H9 (cell line): ENCODE measurements around the gene TMC2. TPM values are rescaled to one million over a fixed set of nuclear protein-coding genes. Genes with fewer than 3 reads are reported as not detected.
"Not testable (repeated sequence)": the region's sequence is repeated elsewhere in the genome, so short reads cannot be mapped to it uniquely, and the experiment has no call there.

Experiments used
- DNase-seq: peaks from one replicate; pipeline ENCODE4 v3.0.0-alpha.2; 2017
- H2AFZ ChIP-seq: one replicate; pipeline ENCODE4 v1.6.1; 2013; ENCODE audit warnings: mild to moderate bottlenecking, low read length, control low read depth, moderate library complexity
- H2AK5ac ChIP-seq: 2 replicates; pipeline ENCODE4 v1.6.1; 2013; ENCODE audit warnings: low read length, control low read depth, mixed read lengths; ENCODE audit not compliant: insufficient read length
- H2BK120ac ChIP-seq: one replicate; pipeline ENCODE4 v1.6.1; 2013; ENCODE audit warnings: low read depth, mild to moderate bottlenecking, low read length, control low read depth, inconsistent platforms; ENCODE audit not compliant: poor library complexity, severe bottlenecking
- H2BK12ac ChIP-seq: 2 replicates; pipeline ENCODE4 v1.6.1; 2013; ENCODE audit warnings: low read length, control low read depth, mixed read lengths, low read depth; ENCODE audit not compliant: insufficient read length
- H2BK15ac ChIP-seq: 2 replicates; pipeline ENCODE4 v1.6.1; 2013; ENCODE audit warnings: low read depth, low read length, control low read depth
- H2BK20ac ChIP-seq: one replicate; pipeline ENCODE4 v1.6.1; 2013; ENCODE audit warnings: low read depth, mild to moderate bottlenecking, low read length, control low read depth, inconsistent platforms; ENCODE audit not compliant: poor library complexity, severe bottlenecking
- H2BK5ac ChIP-seq: 2 replicates; pipeline ENCODE4 v1.6.1; 2013; ENCODE audit warnings: low read length, control low read depth, mixed read lengths; ENCODE audit not compliant: insufficient read length
- H3K14ac ChIP-seq: 2 replicates; pipeline ENCODE4 v1.6.1; 2013; ENCODE audit warnings: low read length, control low read depth; ENCODE audit not compliant: insufficient read depth
- H3K18ac ChIP-seq: 2 replicates; pipeline ENCODE4 v1.6.1; 2013; ENCODE audit warnings: low read depth, mild to moderate bottlenecking, mixed read lengths, low read length, control low read depth; ENCODE audit not compliant: insufficient read length
- H3K23ac ChIP-seq: 2 replicates; pipeline ENCODE4 v1.6.1; 2013; ENCODE audit warnings: low read length, control low read depth, mixed read lengths, low read depth; ENCODE audit not compliant: insufficient read length
- H3K23me2 ChIP-seq: 2 replicates; pipeline ENCODE4 v1.6.1; 2013; ENCODE audit warnings: low read depth, mild to moderate bottlenecking, mixed read lengths, low read length, control low read depth; ENCODE audit not compliant: insufficient read length, poor library complexity, severe bottlenecking
- H3K27ac ChIP-seq: 2 replicates; pipeline ENCODE4 v1.5.1; 2013; ENCODE audit warnings: low read length, control low read depth, mixed read lengths, low read depth; ENCODE audit not compliant: insufficient read length
- H3K27me3 ChIP-seq: 2 replicates; pipeline ENCODE4 v1.6.1; 2013; ENCODE audit warnings: low read length, control low read depth, inconsistent platforms; ENCODE audit not compliant: insufficient read depth
- H3K4ac ChIP-seq: 2 replicates; pipeline ENCODE4 v1.6.1; 2013; ENCODE audit warnings: low read depth, mild to moderate bottlenecking, control low read depth, inconsistent platforms, low read length, moderate library complexity
- H3K4me1 ChIP-seq: 2 replicates; pipeline ENCODE4 v1.6.1; 2013; ENCODE audit warnings: low read length, control low read depth, inconsistent platforms; ENCODE audit not compliant: insufficient read depth
- H3K4me2 ChIP-seq: 2 replicates; pipeline ENCODE4 v1.6.1; 2013; ENCODE audit warnings: low read length, control low read depth, mixed read lengths; ENCODE audit not compliant: insufficient read length, insufficient read depth
- H3K56ac ChIP-seq: 2 replicates; pipeline ENCODE4 v1.6.1; 2013; ENCODE audit warnings: low read depth, mild to moderate bottlenecking, mixed read lengths, low read length, control low read depth; ENCODE audit not compliant: insufficient read length
- H3K79me1 ChIP-seq: 2 replicates; pipeline ENCODE4 v1.6.1; 2013; ENCODE audit warnings: low read depth, mild to moderate bottlenecking, moderate library complexity, low read length, control low read depth, inconsistent platforms; ENCODE audit not compliant: insufficient read depth, poor library complexity, severe bottlenecking
- H3K79me2 ChIP-seq: 2 replicates; pipeline ENCODE4 v1.6.1; 2013; ENCODE audit warnings: low read length, control low read depth, inconsistent platforms; ENCODE audit not compliant: insufficient read depth
- H3K9ac ChIP-seq: 2 replicates; pipeline ENCODE4 v1.6.1; 2013; ENCODE audit warnings: low read length, control low read depth, mixed read lengths; ENCODE audit not compliant: insufficient read length; ENCODE audit errors: extremely low read depth
- H3K9me3 ChIP-seq: one replicate; pipeline ENCODE4 v1.6.1; 2013; ENCODE audit warnings: low read depth, low read length, inconsistent platforms; ENCODE audit not compliant: control insufficient read depth
- H3T11ph ChIP-seq: one replicate; pipeline ENCODE4 v1.6.1; 2013; ENCODE audit warnings: mild to moderate bottlenecking, low read length, control low read depth, inconsistent platforms
- H4K20me1 ChIP-seq: one replicate; pipeline ENCODE4 v1.6.1; 2013; ENCODE audit not compliant: control insufficient read depth, insufficient read length, insufficient read depth
- H4K5ac ChIP-seq: 2 replicates; pipeline ENCODE4 v1.6.1; 2013; ENCODE audit warnings: low read depth, mild to moderate bottlenecking, mixed read lengths, low read length, control low read depth; ENCODE audit not compliant: insufficient read length
- H4K8ac ChIP-seq: replicated peaks from 2 replicates; pipeline ENCODE4 v1.6.1; 2013; ENCODE audit warnings: low read length, control low read depth, mixed read lengths, low read depth; ENCODE audit not compliant: insufficient read length
- H4K91ac ChIP-seq: 2 replicates; pipeline ENCODE4 v1.6.1; 2013; ENCODE audit warnings: low read depth, mild to moderate bottlenecking, moderate library complexity, mixed read lengths, low read length, control low read depth; ENCODE audit not compliant: insufficient read length
- H3K27ac Mint-ChIP-seq, 3 experiments: 2 replicates in 2 of 3; 3 replicates in 1 of 3; pipeline ENCODE4 v1.8.0; 2020 to 2021; ENCODE audit warnings: mixed read lengths in 3 of 3, mild to moderate bottlenecking in 1 of 3, moderate library complexity in 1 of 3
- H3K27me3 Mint-ChIP-seq: 2 replicates; pipeline ENCODE4 v1.8.0; 2021; ENCODE audit warnings: low read depth, mild to moderate bottlenecking, moderate library complexity, mixed read lengths
- H3K36me3 Mint-ChIP-seq, 3 experiments: 2 replicates in 2 of 3; 3 replicates in 1 of 3; pipeline ENCODE4 v1.8.0; 2020 to 2021; ENCODE audit warnings: low read depth in 3 of 3, mixed read lengths in 3 of 3; ENCODE audit not compliant: insufficient read depth in 1 of 3
- H3K4me1 Mint-ChIP-seq, 2 experiments: 2 replicates each; pipeline ENCODE4 v1.8.0; 2020; ENCODE audit warnings: mixed read lengths in 2 of 2
- H3K4me3 Mint-ChIP-seq, 2 experiments: 2 replicates in 1 of 2; 3 replicates in 1 of 2; pipeline ENCODE4 v1.8.0; 2020 to 2021; ENCODE audit warnings: mild to moderate bottlenecking in 2 of 2, mixed read lengths in 2 of 2, moderate library complexity in 1 of 2
- H3K9me3 Mint-ChIP-seq, 2 experiments: 2 replicates in 1 of 2; 3 replicates in 1 of 2; pipeline ENCODE4 v1.8.0; 2020; ENCODE audit warnings: mild to moderate bottlenecking in 2 of 2, mixed read lengths in 2 of 2, moderate library complexity in 1 of 2
- WGBS: extraction: QIAGEN DNeasy Blood & Tissue Kit; methylation state at CpG from one replicate; pipeline ENCODE4 v1.1.7; 2013; ENCODE audit warnings: missing lambda C conversion rate, low lambda C conversion rate, mixed read lengths; ENCODE audit not compliant: insufficient read length; ENCODE audit errors: extremely low coverage; 5-methylcytosine and 5-hydroxymethylcytosine counted together
- total RNA-seq: library from RNA; stranded (reverse); gene quantifications from 2 replicates; pipeline ENCODE4 v1.2.1, GENCODE V29; 2021

TMC2 gene
- total RNA-seq, 1 experiment from 2014 or later: not detected

DNA sequence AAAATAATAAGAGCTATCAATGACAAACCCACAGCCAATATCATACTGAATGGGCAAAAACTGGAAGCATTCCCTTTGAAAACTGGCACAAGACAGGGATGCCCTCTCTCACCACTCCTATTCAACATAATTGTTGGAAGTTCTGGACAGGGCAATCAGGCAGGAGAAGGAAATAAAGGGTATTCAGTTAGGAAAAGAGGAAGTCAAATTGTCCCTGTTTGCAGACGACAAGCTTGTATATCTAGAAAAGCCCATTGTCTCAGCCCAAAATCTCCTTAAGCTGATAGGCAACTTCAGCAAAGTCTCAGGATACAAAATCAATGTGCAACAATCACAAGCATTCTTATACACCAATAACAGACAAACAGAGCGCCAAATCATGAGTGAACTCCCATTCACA lies 31.6 kb upstream of the TMC2 start:
- peaks cover 84% of the 10 kb centered on the region for H3K27me3 Mint-ChIP-seq
- H3K23me2 ChIP-seq: peaks cover 12% of the 10 kb centered on the region
- not testable (repeated sequence) for H4K20me1 ChIP-seq, H4K91ac ChIP-seq, H3K4me1 ChIP-seq, DNase-seq, H4K5ac ChIP-seq, H3K23ac ChIP-seq, H2AK5ac ChIP-seq, H3K27ac ChIP-seq, H3T11ph ChIP-seq, H3K4me2 ChIP-seq, H4K8ac ChIP-seq, H3K4me3 Mint-ChIP-seq, H3K9me3 Mint-ChIP-seq, H3K4ac ChIP-seq, H2BK5ac ChIP-seq, H2BK15ac ChIP-seq, H3K56ac ChIP-seq, H3K18ac ChIP-seq, H2BK120ac ChIP-seq, H3K79me2 ChIP-seq, H3K9ac ChIP-seq, H2AFZ ChIP-seq, H3K4me1 Mint-ChIP-seq, H2BK20ac ChIP-seq, H3K14ac ChIP-seq, H3K79me1 ChIP-seq, H3K9me3 ChIP-seq, H3K27ac Mint-ChIP-seq, H2BK12ac ChIP-seq
- peaks cover 10% of the 10 kb centered on the region for H3K27me3 ChIP-seq
- WGBS: no CpG with 5 or more reads among the region's 2 CpGs
- H3K36me3 Mint-ChIP-seq: peaks cover 6 to 12% (median 12%) of the 10 kb centered on the region in 3 experiments; a peak in 6 of 7 replicates

DNA sequence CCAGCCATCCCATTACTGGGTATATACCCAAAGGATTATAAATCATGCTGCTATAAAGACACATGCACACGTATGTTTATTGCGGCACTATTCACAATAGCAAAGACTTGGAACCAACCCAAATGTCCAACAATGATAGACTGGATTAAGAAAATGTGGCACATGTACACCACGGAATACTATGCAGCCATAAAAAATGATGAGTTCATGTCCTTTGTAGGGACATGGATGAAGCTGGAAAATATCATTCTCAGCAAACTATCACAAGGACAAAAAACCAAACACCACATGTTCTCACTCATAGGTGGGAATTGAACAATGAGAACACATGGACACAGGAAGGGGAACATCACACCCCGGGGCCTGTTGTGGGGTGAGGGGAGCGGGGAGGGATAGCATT lies 29.9 kb upstream of the TMC2 start:
- not testable (repeated sequence) for H3K23ac ChIP-seq, H2AFZ ChIP-seq, H3K36me3 Mint-ChIP-seq, H4K8ac ChIP-seq, H3K4me3 Mint-ChIP-seq, H4K20me1 ChIP-seq, DNase-seq, H3K56ac ChIP-seq, H2BK120ac ChIP-seq, H3K4ac ChIP-seq, H4K5ac ChIP-seq, H3K27ac Mint-ChIP-seq, H3K4me1 ChIP-seq, H3K27ac ChIP-seq, H3K18ac ChIP-seq, H2BK15ac ChIP-seq, H3K9me3 ChIP-seq, H2BK20ac ChIP-seq, H2BK5ac ChIP-seq, H3K79me1 ChIP-seq, H3K9me3 Mint-ChIP-seq, H2BK12ac ChIP-seq, H3K14ac ChIP-seq, H4K91ac ChIP-seq, H3K79me2 ChIP-seq, H3K9ac ChIP-seq, H3K4me2 ChIP-seq, H2AK5ac ChIP-seq, H3T11ph ChIP-seq
- Histone ChIP-seq H3K27me3 (peaks cover 24% of the 10 kb centered on the region), H3K23me2 (peaks cover 12% of the 10 kb centered on the region)
- WGBS: no CpG with 5 or more reads among the region's 5 CpGs
- peaks cover 11 to 13% of the 10 kb centered on the region in 2 experiments for H3K4me1 Mint-ChIP-seq
- peaks cover 75% of the 10 kb centered on the region for H3K27me3 Mint-ChIP-seq
